NCI-H2081 treated with DMSO at 0.1 percent for 48 hours (cell line): Measurements from ENCODE around the gene HEXIM1.

ENCODE experiments used
- DNase-seq: peaks from one replicate; lab custom pipeline; 2025; lab: John Stamatoyannopoulos, UW

HEXIM1 gene

DNA sequence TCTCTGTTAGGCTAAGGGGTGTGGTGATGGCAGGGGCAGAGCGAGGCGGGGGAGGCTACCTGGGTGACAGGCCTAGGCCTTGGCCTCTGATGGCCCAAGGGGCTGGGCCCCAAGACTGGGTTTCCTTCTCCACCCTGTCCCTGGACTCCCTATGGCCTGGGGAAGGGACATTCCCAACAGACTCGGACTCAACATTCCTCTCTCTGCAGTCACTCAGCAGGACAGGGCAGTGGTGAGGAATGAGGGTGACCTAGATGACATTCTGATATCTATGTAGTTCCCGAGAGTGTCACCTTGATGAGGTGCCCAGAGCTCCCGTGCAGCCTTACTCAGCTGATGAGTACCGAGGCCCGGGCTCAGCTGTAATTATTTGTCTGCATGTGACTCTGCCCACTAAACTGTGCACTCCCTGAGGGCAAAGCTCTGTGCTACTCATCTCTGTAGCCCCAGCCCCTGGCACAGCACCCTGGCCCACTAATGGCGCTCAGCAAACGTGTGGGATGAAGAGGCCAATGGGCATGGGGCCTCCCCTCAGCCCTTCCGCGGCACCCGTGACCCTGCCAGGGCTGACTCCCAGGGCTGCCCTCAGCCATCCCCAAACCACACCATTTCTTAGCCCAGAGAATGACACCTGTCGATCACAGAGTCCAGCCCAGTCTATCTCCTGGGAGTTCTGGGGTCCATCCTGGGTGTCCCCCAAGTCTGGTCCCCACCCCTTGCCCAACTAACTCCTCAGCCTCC lies 18.2 kb upstream of the HEXIM1 start:
- no peak for DNase-seq

DNA sequence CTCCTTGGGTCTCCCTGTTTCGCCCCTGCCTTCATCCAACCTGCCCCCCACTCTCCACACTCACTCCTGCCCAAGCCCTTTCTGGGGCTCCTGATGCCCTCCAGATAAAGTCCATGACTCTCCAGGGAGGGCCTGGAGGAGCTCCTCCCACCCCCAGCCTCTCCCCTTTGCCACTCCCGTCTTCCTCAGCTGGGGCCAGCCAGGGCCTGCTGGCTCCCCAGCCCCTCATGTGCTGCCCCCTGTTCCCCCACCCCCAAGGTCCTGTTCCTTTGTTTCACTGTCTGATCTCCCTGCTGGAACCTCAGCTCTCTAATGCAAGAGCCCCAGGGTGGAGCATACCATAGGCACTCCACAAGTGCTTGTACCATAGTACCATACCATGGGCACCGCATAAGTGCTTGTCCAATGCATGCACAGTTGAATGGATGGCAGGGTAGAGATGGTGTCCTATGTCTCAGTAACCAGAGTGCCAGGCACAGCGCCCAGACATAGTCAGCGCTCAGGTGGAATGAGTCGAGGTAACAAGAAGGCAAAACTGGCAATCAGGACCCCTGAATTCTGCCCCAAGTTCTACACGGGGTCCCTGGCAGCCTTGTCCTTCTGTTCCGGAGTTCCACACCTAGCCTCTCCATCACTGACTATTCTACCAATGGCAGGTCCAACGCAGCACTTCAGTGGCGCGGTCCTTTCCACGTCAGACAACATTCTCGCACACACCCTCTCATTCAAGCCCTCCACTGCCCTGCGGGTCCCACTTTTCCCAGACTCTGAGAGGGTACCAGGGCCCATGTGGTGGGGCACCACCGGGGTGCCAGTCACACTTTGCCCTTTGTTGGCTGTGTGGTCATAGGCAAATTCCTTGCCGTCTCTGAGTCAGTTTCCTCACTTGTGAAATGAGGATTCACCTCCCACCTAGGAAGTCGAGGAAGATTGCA lies 17.3 kb upstream of the HEXIM1 start:
- DNase-seq = no peak

DNA sequence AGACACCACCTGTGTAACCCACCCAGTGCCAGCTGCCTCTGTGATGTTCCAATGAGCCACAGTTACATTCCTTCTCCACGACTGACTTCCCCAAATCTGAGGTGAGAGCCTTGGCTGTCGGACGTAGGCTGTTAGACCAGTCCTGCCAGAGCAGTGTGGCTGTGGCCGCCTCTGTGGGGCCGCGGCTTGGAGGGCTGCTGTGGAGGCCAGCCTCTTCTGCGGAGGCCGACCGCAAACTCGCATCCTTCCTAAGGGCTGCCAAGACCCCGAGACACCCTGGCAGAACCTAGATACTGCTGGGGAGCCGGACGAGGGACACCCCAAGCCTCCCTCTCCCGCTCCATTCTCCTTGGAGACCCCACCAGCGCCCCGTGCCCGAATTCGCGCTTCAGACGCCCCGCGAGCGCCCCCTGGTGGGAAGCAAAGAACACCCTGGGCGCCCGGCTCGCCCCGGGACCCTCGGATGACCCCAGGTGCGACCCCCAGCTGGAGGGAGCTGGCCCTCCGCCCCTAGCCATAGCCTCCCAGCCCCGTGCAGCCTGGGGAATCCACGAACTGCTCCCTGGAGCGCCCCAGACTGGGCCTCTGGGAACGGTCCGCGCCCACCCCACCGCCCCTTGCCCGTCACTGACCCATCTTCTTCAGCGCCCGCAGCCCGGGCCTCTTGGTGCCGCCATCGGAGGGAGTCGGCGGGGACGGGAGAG lies 16.5 kb upstream of the HEXIM1 start:
- no peak for DNase-seq

DNA sequence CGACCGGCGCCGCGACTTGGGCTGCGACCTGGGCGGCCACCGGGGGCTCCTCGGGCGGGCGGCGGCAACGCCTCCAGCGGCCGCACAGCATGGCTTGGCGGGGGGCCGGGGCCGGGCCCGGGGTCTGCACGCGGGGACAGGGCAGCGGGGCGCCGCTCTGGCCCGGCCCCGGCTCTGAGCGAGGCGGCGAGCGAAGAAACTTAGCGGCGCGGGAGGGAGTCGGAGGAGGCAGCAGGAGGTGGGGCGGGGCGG lies 16.0 kb upstream of the HEXIM1 start, which contains the start of gene PLCD3:
Gene PLCD3, minus strand, starts transcription at position 196 of the 252 bp plus-strand sequence. Its CDS starts 105 bp downstream, at position 91.
- DNase-seq = no peak

DNA sequence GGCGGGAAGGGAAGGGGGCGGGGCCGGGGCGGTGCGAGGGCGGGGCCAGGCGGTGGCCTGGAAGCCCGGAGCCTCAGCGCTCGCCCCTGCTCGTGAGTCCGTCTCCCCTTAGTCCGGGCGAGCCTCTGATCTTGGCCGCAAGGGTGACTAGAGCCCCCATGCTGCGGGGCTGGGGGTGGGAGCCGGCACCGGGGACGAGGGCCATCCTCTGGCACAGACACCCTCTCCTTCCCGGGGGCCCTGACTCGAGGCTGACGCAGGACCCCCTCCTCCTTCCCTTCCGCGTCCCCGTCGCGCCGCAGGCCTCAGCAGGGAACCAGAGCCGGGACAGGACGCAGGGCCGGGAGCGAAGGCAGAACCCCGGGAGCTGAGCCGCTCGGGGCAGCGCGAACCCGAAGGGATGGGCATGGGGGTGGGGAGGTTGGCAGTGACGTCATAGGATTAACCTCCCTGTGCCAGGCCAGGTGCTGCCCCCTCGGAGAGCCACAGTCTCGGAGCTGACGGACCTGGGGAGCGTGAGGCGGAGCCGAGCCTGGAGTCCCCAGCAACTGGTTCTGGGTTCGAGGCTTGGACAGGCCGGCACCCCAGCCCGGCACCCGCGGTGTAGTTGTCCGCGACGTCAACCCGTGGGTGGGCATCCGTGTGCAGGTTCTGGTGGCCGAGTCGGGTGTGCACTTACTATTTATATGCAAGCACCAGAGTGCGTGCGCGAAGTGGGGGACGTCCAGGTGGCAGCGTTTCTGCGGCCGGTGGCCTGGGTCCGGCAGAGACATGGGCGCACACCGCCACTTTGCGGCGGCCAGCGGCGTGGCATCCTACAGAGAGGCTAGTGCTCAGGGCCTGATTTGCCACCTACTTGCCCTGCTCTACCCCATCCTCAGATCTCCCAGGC lies 15.5 kb upstream of the HEXIM1 start:
- DNase-seq = no peak

DNA sequence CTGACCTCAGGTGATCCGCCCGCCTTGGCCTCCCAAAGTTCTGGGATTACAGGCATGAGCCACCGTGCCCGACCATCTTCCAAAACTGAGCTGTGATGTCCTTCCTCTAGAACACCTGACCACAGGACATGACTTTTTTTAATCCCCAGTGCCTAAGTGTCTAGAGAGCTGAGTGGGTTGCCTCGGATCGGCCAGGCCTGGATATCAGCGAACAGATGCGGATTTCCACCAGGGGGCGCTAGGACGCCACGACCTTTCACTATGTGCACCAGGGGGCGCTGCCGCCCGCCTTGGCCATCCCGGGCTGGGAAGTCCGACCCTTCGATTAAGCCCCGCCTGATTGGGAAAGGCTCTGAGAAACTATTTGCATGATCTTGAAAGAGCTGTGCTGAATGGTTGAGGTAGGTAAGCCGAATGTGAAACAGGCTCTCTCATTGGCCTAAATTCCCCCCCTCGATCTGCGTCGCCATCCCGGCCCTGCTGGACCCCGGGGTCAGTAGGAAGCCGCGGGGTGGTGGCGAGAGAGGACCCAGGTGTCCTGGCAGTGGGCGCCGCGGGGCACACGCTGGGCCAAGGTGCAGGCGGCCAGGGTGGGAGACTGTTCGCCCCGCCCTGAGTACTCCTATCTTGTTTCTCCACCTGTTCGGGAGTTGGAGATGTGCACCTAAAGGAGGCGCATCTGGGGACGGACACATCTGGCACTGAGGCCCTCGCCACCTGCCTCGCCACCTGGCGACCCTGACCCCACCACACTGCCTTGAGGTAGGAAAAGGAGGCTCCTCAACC lies 12.9 kb upstream of the HEXIM1 start, which contains the start of gene ACBD4:
Gene ACBD4, plus strand, starts transcription at position 496 of the 786 bp plus-strand sequence. CDS start 458 bp downstream, outside the sequence.
- DNase-seq = peak; percentile 90

DNA sequence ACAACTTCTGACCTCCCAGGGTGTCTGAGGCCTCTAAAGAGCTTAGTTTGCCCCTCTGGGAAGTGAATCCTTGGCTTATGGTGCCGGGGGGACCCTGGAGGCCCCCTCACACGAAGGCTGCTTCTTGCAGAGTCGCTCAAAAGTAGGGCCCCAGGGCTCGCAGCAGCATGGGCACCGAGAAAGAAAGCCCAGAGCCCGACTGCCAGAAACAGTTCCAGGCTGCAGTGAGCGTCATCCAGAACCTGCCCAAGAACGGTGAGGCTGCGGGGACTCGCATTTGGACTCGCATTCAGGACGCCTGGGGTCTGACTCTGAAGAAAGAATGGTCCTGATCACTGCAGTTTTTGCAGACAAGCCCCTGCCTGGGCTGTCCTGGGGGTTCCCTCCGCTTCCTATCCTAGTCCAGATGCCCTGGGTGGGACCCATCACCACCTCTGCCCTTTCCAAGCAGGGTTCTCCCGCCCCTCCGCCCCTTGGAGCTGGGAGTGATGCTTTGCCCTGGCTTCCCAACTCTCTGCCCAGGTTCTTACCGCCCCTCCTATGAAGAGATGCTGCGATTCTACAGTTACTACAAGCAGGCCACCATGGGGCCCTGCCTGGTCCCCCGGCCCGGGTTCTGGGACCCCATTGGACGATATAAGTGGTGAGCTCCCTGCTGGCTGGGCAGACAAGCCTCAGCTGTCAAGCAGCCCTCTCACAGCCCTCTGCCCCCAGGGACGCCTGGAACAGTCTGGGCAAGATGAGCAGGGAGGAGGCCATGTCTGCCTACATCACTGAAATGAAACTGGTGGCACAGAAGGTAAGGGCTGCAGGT lies 12.1 kb upstream of the HEXIM1 start:
- no peak for DNase-seq

DNA sequence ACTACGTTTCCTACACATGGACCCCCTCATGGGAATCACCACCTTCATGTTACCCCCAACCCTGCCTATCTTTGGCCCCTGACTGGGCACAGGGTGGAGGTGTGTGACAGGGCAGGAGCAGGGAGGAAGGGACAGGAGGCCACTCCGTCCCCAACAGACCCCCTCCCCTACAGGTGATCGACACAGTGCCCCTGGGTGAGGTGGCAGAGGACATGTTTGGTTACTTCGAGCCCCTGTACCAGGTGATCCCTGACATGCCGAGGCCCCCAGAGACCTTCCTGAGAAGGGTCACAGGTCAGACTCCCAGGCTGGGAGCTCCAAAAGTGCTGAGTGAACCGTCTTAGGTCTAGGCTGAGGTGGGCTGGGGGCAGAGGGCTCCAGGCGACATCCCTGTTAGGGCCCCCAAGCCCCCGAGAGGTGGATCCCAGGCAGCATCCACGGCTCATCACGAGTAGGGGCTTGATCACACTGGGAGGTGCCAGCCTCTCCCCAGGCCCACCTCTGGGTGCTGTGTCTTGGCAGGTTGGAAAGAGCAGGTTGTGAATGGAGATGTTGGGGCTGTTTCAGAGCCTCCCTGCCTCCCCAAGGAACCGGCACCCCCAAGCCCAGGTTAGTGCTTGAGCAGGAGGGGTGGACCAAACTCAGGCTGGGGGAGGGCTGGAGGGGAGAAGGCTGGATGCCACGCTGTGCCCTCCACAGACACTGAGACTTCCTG lies 11.3 kb upstream of the HEXIM1 start:
- no peak for DNase-seq

DNA sequence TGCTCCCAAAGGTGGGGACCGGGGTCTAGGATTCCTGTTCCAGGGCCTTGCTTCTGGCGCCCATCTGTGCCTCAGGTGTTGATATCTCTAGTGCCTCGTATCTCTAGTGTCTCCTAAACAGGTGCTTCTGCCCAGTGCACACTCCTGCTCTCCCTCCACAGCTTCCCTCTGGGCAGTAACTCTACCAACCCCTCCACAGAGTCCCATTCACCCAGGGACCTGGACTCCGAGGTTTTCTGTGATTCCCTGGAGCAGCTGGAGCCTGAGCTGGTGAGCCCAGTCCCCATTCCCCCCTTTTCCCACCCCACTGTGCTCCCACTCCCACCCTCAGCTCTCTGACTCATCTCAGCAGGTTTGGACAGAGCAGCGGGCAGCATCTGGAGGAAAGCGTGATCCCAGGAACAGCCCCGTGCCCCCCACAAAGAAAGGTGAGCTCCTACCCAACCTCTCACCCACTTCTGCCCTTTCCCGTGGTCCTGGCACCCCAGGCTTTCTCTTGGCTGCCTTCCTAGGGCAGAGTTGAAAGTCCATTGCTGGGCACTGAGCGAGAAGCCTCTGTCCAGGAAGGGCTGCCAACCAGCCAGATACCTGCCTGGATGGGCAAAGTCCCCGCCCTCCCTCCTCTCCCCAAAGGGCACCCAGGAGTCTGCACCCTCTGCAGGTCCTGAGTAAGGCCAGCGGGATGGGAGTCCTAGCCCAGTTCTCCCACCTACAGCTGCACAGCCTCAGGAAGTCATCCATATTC lies 10.5 kb upstream of the HEXIM1 start:
- no peak for DNase-seq

DNA sequence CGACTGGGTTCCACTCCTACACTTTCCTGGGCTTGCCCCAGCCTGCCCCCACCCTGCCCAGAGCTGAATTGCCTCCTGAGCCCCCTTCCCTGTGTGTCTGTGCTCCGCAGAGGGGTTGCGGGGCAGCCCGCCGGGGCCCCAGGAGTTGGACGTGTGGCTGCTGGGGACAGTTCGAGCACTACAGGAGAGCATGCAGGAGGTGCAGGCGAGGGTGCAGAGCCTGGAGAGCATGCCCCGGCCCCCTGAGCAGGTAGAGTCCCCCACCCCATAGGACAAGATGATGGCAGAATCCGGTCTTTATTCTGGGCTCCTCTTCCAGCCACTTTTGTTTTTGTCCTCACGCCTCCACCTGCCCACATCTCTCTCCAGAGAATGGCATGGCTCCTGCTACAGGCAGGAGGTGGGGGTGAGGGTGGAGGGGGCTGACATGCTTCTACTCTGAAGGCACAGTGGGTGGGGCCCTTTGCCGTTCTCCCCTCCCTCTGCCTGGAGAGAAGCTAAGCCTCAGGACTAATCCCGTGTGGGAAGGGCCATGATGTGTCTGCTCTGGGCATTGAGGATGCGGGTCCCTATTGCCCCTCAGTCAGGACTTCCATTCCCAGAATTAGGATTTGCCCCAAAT lies 9.3 kb upstream of the HEXIM1 start:
- DNase-seq = no peak

DNA sequence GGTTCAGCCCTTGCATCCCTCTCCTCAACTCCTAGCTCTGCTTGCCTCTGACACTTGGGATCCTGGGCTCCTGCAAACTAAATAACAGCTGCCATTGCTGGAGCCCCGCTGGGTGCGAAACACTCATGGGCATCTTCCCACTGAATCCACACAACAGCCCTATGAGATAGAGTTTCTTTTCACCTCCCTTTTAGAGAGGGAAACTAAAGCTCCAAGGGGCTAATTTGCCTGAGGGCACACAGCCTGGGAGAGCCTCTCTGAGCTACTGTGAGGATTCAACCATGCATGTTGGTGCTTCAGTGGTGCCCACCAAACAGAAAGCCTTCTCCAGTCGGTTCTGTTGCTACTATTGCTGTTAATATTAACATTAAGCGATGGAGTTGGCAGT lies 8.7 kb upstream of the HEXIM1 start:
- no peak for DNase-seq

DNA sequence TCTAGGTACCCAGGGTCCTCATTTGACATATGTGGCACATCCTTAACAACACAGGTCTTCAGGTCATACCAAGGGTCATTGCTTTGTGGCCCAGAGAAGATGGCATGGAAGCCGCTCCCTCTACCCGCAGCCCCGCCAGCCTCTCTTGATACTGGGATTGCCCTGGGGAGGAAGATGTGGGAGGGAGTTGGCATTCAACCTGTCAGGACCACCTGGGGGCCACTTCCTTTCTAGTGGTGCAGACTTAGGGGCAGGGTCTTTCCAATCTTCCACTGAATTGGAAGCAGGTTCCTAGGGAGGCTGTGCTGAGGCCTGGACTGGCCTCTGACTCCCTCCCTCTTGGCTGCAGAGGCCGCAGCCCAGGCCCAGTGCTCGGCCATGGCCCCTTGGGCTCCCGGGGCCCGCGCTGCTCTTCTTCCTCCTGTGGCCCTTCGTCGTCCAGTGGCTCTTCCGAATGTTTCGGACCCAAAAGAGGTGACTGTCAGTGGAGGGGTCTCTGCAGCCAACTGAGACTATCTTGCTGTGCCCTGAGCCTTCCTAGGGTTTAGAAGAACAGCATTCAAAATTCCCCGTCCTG lies 5.1 kb upstream of the HEXIM1 start:
- no peak for DNase-seq

DNA sequence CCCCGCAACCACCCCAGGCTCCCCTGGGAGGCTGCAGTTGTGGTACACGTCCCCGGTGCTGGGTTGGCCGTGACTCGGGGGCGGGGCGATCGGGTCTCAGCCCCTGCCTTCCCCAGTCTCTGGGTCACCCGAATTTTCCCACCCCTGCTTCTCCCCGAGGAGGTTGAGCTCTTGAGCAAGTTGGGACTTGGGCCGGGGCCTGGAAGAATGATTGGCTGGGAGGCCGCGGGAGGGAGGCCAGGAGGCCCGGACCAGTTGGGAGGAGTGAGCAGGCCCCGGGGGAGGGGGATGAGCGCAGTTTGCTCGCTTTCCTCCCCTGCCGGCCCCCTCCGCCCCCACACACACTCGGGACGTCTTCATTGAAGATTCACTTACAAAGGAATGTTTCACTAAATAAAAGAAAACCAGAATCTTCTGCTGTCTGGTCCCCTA lies 4.5 kb upstream of the HEXIM1 start:
- DNase-seq = no peak

DNA sequence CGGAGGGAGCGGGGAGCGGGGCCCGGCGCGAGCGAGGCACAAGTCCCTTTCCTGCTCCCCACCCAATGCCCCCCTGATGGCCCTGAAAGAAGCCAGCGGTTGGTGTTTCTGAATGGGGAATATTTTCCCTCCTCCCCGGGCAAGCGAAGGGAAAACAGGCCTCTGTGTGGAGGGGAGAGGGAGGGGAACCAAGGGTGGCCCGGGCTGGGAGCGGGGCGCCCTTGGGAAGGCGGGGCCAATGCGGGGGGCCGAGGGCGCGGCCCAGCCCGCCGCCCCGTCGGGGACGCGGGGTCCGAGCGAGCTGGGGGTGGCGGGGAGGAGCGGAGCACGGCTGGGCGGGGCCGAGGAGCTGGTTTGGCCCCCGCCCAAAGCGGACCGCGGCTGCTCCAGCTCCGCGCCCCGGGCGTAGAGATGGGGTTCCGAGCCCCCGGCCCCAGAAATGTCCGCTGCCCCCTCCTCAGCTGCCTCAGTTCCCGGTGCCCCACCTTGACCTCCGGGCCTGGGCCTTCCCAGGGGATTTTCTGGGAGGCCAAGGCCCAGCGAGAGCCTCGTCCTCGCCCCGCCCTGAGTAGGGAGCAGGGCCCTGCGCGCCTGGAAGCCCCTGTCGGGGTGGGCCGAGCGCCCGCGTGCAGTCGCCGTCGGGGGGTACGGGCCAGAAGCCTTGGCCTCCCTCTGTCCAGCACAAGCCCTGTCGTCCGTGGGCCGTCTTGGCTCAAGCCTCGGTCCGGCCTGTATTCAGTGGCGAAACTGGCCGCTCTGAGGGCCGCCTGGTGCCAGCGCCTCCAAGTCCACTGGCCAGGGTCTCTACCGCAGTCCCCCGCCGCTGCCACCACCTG lies 3.9 kb upstream of the HEXIM1 start:
- DNase-seq = no peak

DNA sequence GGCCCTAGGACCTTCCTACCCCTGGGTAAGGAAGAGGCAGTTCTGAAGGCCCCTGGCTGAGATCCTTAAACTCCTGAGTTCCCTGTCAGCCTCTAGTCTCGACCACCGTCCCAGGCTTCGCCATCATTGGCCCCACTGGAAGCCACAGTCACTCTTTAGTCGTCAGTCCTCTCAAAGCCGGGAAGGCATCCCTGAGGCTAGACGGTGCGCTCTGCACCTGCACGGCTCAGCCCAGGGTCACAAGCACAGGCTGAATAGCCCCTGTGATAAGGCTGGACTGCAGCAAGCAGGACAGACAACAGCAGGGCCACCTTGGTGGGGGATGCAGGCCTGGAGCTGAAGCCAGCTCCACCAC lies 3.3 kb upstream of the HEXIM1 start:
- no peak for DNase-seq

DNA sequence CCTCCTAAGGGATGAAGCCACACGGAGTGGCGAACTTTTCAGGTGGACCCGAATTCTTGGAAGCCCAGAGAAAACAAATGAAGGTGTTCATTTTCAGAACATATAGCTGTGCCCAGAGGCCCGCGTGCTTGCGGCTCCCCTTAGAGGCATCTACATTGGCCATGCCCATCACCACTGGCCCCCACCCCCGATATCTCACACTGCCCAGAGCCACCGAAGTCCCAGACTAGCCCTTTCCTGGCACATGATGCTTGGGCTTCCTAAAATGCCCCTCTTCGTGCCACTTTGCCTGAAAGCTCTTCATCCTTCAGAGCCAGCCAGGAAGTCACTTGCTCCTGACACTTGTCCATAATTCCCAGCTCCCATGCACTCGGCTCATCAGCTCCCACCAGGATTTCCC lies 2.1 kb upstream of the HEXIM1 start:
- DNase-seq = no peak

DNA sequence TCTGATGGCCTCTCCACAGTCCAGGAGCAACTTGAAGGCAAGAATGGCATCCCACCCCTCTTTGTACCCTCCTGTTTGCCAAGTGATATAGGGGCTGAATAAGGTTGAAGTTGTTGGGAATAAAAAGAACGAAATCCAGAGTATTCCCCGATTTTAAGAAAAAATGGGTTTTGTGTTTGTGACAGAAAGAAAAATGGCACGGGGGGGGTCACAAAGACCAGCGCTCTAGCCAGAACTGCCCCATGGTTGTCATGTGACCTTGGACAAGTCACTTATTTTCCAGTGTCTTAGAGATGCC lies 1.7 kb upstream of the HEXIM1 start:
- no peak for DNase-seq
